Measurements from ENCODE around the gene NAALADL2.

DNA sequence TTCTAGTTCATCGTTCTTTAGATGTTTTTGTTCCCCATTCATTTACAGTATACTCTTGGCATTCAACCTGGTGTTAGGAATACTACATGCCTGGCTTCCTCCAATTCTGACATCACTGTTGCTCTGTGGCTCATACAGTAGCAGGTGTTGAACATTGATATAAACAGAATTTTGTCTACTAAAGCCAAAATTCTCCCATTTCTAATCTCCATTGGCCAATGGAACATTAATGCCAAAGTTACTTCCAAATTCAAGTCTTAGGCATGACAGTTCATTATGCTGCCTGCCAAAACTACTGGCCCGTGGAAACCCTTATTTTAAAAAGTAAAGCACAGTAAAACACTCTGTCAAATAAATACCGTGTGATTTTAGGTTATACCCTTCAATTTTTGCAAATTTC, 368.0 kb downstream of the NAALADL2 start:
- TF ChIP-seq, protein P1, sequence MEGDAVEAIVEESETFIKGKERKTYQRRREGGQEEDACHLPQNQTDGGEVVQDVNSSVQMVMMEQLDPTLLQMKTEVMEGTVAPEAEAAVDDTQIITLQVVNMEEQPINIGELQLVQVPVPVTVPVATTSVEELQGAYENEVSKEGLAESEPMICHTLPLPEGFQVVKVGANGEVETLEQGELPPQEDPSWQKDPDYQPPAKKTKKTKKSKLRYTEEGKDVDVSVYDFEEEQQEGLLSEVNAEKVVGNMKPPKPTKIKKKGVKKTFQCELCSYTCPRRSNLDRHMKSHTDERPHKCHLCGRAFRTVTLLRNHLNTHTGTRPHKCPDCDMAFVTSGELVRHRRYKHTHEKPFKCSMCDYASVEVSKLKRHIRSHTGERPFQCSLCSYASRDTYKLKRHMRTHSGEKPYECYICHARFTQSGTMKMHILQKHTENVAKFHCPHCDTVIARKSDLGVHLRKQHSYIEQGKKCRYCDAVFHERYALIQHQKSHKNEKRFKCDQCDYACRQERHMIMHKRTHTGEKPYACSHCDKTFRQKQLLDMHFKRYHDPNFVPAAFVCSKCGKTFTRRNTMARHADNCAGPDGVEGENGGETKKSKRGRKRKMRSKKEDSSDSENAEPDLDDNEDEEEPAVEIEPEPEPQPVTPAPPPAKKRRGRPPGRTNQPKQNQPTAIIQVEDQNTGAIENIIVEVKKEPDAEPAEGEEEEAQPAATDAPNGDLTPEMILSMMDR (conservative IDR thresholded peaks at IDR 0.05 in 1 of 2, IDR thresholded peaks at IDR 0.05 in 1 of 2; ENCODE audit: extremely low read depth in 1 of 2, insufficient read depth in 1 of 2, low read depth in 1 of 2, low read length in 2 of 2), result no peak
- no peak for TF ChIP-seq EZH2 (IDR thresholded peaks at IDR 0.05; ENCODE audit: borderline replicate concordance, low read length)

All from mammary epithelial cell (primary cell).